Umbilical cord (tissue), 2 donors: Measurements from ENCODE around the gene CMTM1. TPM values are rescaled to one million over a fixed set of nuclear protein-coding genes. Genes with fewer than 3 reads are reported as not detected.

Experiments used
- DNase-seq: peaks from one replicate; pipeline ENCODE4 v3.0.0-alpha.2; 2015; ENCODE audit warnings: low spot score
- total RNA-seq: library from RNA; depleted of rRNA; stranded (reverse); fragments of >200 nt; gene quantifications from one replicate; pipeline ENCODE4 v1.2.3, GENCODE V29; 2014; ENCODE audit warnings: low replicate concordance; ENCODE audit not compliant: insufficient read depth

The CMTM1 gene
- 10.8 TPM for total RNA-seq

GRCh38 chr16:66566051-66566901 is at the start of gene CMTM1:
Gene CMTM1, plus strand, starts transcription at chr16:66566439. Its CDS starts 75 bp downstream, at chr16:66566514.
- no peak for DNase-seq

GRCh38 chr16:66516509-66516807 is 49.8 kb upstream of the CMTM1 start:
- DNase-seq: no peak

GRCh38 chr16:66516808-66517585 is 49.2 kb upstream of the CMTM1 start:
- peak; percentile 98 for DNase-seq

GRCh38 chr16:66517586-66518263 is 48.5 kb upstream of the CMTM1 start:
- no peak for DNase-seq

GRCh38 chr16:66519482-66520373 is 46.5 kb upstream of the CMTM1 start:
- no peak for DNase-seq

- peak; percentile 38 for DNase-seq
These were observed 45.7 kb upstream of the CMTM1 start for GRCh38 chr16:66520406-66521170.

- DNase-seq: no peak
These were observed 45.0 kb upstream of the CMTM1 start for GRCh38 chr16:66521252-66521713.

GRCh38 chr16:66521951-66522771 is 44.1 kb upstream of the CMTM1 start:
- DNase-seq: no peak

GRCh38 chr16:66522816-66523590 is 43.2 kb upstream of the CMTM1 start:
- no peak for DNase-seq

- no peak for DNase-seq
These were observed 42.3 kb upstream of the CMTM1 start for GRCh38 chr16:66523861-66524354.

- DNase-seq: peak; percentile 46
These were observed 41.6 kb upstream of the CMTM1 start for GRCh38 chr16:66524601-66525164.

- no peak for DNase-seq
These were observed 40.7 kb upstream of the CMTM1 start for GRCh38 chr16:66525396-66526180.

- no peak for DNase-seq
These were observed 37.9 kb upstream of the CMTM1 start for GRCh38 chr16:66528294-66528693.

- no peak for DNase-seq
These were observed 36.8 kb upstream of the CMTM1 start for GRCh38 chr16:66529475-66529874.

- DNase-seq: peak; percentile 27
These were observed 31.9 kb upstream of the CMTM1 start for GRCh38 chr16:66534376-66534799.

- DNase-seq: no peak
These were observed 29.7 kb upstream of the CMTM1 start for GRCh38 chr16:66536525-66536924.

- DNase-seq: no peak
These were observed 29.0 kb upstream of the CMTM1 start for GRCh38 chr16:66537236-66537635.
